ENCODE data around the gene SLC38A10. TPM values are rescaled to one million over a fixed set of nuclear protein-coding genes. Genes with fewer than 3 reads are reported as not detected.

SLC38A10 gene
- total and polyA plus RNA-seq, 10 of the 15 experiments (the other 5 are each of a cell fraction or from before 2014, with no cell fraction given): 0.52 to 67.9 (median 22.1) TPM

GRCh38 chr17:81256616-81257015, 38.5 kb downstream of the SLC38A10 start:
- no peaks in the 10 kb centered on the region for H3K4me1 ChIP-seq (ENCODE audit: control insufficient read depth, insufficient read depth, low read length)
- SMC1A ChIA-PET (ENCODE audit: uncharacterized antibody, unreplicated experiment): interaction anchor here (1.3 kb wide), 1 partner anchor 228 kb away, joined by 5 read pairs; no protein-coding TSS in a partner anchor
- peaks cover 4 to 19% of the 10 kb centered on the region in 2 experiments; a peak in 3 of 4 replicates for H3K36me3 ChIP-seq (ENCODE audit: control insufficient read depth in 2 of 2, insufficient read depth in 2 of 2, low read length in 1 of 2)
- H3K9ac ChIP-seq (ENCODE audit: control insufficient read depth, insufficient read depth, low read length): no peak overlapping the region
- 89% methylated on average over 12 of the region's 12 CpGs for WGBS (ENCODE audit: insufficient coverage, insufficient replicate concordance, low lambda C conversion rate, missing lambda C conversion rate)
- POLR2A ChIA-PET: no interaction called here
- DNase-seq (ENCODE audit: low read depth, low spot score) (no peak), FAIRE-seq (no peak), ATAC-seq (no peak)
- no peaks in the 10 kb centered on the region for H4K20me1 ChIP-seq (ENCODE audit: control insufficient read depth, insufficient read depth)
- no peaks in the 10 kb centered on the region for H3K79me2 ChIP-seq (ENCODE audit: control insufficient read depth, insufficient read depth, low read length)
- no peak for TF ChIP-seq E2F4 (IDR thresholded peaks at IDR 0.05; ENCODE audit: low read depth, low read length)
- TF ChIP-seq NFXL1 (IDR thresholded peaks at IDR 0.05; ENCODE audit: borderline replicate concordance): no peak
- TF ChIP-seq ETV6 (conservative IDR thresholded peaks at IDR 0.05 in 1 of 2, IDR thresholded peaks at IDR 0.05 in 1 of 2; ENCODE audit: borderline replicate concordance in 1 of 2, low read depth in 1 of 2): no peak
- TF ChIP-seq RELA (IDR thresholded peaks at IDR 0.05; ENCODE audit: borderline replicate concordance, partially characterized antibody): no peak
- peak; percentile 19 for TF ChIP-seq BCL3 (IDR thresholded peaks at IDR 0.05; ENCODE audit: borderline replicate concordance, insufficient read depth, low read depth, low read length, poor library complexity, severe bottlenecking)
- no peak for TF ChIP-seq ZNF24 (IDR thresholded peaks at IDR 0.05)
- no peak overlapping the region for H3K27ac ChIP-seq (ENCODE audit: control insufficient read depth, insufficient read depth)
- RAD21 ChIA-PET (ENCODE audit: unreplicated experiment): interaction anchor here (1.5 kb wide), 1 partner anchor 15 kb away, joined by 5 read pairs; no protein-coding TSS in a partner anchor
- no peaks in the 10 kb centered on the region for H3K9me3 ChIP-seq (replicated peaks; ENCODE audit: control insufficient read depth, insufficient read depth, low read length)
- no peak overlapping the region for H3K4me3 ChIP-seq
- CTCF ChIA-PET: interaction anchor here (0.9 kb wide), 1 partner anchor 228 kb away, joined by 3 read pairs; no protein-coding TSS in a partner anchor
- no peak overlapping the region for H3K4me2 ChIP-seq (ENCODE audit: control insufficient read depth, insufficient read depth)
- no peaks in the 10 kb centered on the region for H3K27me3 ChIP-seq (replicated peaks in 1 of 2; ENCODE audit: control insufficient read depth in 2 of 2, insufficient read depth in 2 of 2, low read length in 1 of 2)
- in situ Hi-C loops (cut with MboI) (loop anchor here (5.0 kb wide), 1 partner anchor 221 kb away; no protein-coding TSS in a partner anchor), intact Hi-C loops (cut with micrococcal nuclease; ENCODE audit: unreplicated experiment) (loop anchor here (10.0 kb wide), 1 partner anchor 258 kb away; the partner anchor contains the start of gene ACTG1)
- no peak overlapping the region for H2AFZ ChIP-seq (ENCODE audit: control insufficient read depth, low read depth, low read length)
- BruUV-seq (replicated peaks): no TSS peak
